Glomerular endothelial cell (primary cell): ENCODE results near the gene WDTC1. TPM values are rescaled to one million over a fixed set of nuclear protein-coding genes. Genes with fewer than 3 reads are reported as not detected.

Experiments
- DNase-seq: peaks from one replicate; pipeline ENCODE4 v3.0.0-alpha.2; 2011; ENCODE audit warnings: low read depth, low spot score; ENCODE audit errors: extremely low read depth
- total RNA-seq: library from RNA; depleted of rRNA; stranded (reverse); fragments of >200 nt; gene quantifications from 2 replicates; pipeline ENCODE4 v1.2.3, GENCODE V29; 2015

The WDTC1 gene
- total RNA-seq, 1 donor from 2014 or later, result 43.3 TPM

DNA sequence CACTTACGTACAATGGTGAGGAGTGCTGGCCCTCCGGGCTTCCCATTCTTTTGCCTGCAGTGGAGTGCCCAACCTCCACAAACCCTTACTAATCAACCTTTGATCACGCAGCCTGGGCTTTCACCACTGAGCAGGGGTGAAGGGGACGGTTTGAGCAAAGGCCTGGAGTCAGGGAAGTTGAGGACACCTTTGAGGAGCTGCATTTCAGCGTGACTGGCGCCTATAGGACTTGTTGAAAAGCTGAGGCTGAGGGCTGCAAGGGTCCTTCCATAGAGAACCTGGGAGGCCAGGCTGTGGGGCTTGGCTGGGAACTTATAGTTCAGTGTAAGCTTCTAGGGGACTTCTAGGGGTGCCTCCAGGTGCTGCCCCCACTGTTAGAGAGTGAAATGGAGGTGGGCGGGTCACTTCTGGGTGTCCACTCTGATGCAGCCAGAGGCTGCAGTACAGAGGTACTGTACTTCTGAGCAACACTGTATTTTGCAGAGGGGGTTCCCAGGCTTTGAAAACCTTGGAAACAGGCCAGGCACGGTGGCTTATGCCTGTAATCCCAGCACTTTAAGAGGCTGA is 117.2 kb downstream of the WDTC1 start:
- no peak for DNase-seq

- no peak for DNase-seq
Measured at GRCh38 chr1:27353166-27353565, 118.7 kb downstream of the WDTC1 start.

DNA sequence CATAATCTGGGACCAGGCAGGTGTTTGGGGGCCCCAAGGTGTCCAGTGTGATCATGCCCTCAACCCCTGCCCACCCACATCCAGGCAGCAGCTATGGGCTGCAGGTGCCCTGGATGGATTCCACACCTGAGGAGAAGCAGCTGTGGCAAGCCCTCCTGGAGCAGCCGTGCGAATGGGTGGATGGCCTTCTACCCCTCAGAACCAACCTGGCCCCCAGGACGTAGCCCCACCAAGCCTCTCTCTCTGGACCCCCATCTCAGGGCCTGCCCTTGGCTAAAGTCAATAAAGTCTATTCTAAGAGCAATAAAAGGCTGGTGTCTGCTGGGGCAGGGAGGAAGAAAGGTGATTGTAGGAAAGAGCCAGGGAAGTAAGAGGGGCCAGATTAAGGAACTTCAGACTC is 119.2 kb downstream of the WDTC1 start:
- no peak for DNase-seq

GRCh38 chr1:27355683-27356082 is 121.3 kb downstream of the WDTC1 start:
- DNase-seq, result no peak

- no peak for DNase-seq
Measured at GRCh38 chr1:27356277-27356618, 121.8 kb downstream of the WDTC1 start.

- DNase-seq, result no peak
Measured at GRCh38 chr1:27356619-27357280, 122.3 kb downstream of the WDTC1 start.

- no peak for DNase-seq
Measured at GRCh38 chr1:27357281-27358037, 123.0 kb downstream of the WDTC1 start.

Other genes with a start within 250 kb of the WDTC1 start
- 65.4 and 169 TPM in 2 replicates for gene TRNP1, start 240.9 kb upstream of the WDTC1 start, total RNA-seq
- 1.3 and 2.5 TPM in 2 replicates for gene TENT5B, start 221.8 kb upstream of the WDTC1 start, total RNA-seq
- 64.3 and 112 TPM in 2 replicates for gene SLC9A1, start 79.5 kb upstream of the WDTC1 start, total RNA-seq
- 29.8 and 40.7 TPM in 2 replicates for gene TMEM222, start 87.5 kb downstream of the WDTC1 start, total RNA-seq
- gene SYTL1, start 107.4 kb downstream of the WDTC1 start, total RNA-seq, result 1.8 and 5.4 TPM in 2 replicates
- 13.6 and 17.9 TPM in 2 replicates for gene MAP3K6, start 132.3 kb downstream of the WDTC1 start, total RNA-seq
- gene FCN3, start 140.2 kb downstream of the WDTC1 start, total RNA-seq, result not detected in 2 replicates
- gene CD164L2, start 148.7 kb downstream of the WDTC1 start, total RNA-seq, result not detected in 2 replicates
- 0.44 and 1.5 TPM in 2 replicates for gene GPR3, start 158.0 kb downstream of the WDTC1 start, total RNA-seq